Stimulated activated CD4-positive, alpha-beta T cell treated with anti-CD3 and anti-CD28 coated beads, Interleukin-4, amount 100 ng/mL, for 1 hour (primary cell): Measurements from ENCODE around the gene S1PR3.

ENCODE experiments used
- DNase-seq: peaks from one replicate; pipeline ENCODE4 v3.0.0-alpha.2; 2020

The S1PR3 gene

GRCh38 chr9:88969646-88970373 is 21.5 kb upstream of the S1PR3 start:
- DNase-seq = no peak

GRCh38 chr9:88971131-88971960 is 19.9 kb upstream of the S1PR3 start:
- no peak for DNase-seq

DNA sequence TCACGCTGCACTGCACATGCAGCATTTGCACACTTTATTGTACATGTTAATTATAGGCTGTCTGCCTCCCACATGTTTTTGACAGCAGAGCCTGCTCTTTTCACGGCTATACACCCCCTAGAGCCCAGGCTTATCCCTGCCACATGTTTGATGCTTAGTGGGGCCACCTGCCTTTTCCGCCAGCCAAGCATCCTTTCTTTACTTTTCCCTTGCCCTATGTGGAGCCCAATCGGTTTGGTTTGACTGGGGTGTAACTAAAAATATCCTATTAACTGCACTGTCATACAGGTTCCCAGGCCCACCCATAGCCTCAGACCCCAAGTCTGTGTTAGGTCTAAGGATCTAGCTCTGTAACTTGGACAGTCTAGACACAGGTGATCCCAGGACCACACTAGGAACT is 18.9 kb upstream of the S1PR3 start:
- no peak for DNase-seq

DNA sequence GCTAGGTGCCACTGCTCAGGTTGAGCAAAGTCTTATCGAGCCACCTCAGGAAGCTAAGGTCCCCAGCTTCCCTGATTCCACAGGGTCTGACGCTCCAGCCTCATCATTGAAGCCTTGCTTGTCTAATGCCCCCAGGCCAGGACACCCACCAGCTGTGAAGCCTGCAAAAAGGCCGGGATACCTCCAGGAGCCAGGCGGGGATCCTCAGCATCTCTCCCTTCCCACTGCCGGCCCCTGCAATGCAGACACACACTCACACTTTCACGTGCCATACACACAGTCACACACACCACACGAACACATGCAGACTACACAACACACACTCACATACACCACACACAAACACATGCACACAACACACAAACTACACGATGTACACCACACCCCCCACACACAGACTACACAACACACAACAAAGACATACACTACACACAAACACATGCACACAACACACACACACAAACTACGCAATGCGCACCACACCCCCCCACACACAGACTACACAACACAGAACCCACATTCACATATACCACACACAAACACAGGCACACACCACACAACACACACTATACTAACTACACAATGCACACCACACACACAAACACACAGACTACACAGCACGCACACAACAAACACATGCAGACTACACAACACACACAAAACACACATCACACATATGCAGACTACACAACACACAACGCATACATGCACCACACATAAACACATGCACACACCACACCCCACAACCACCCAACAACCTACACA is 17.8 kb upstream of the S1PR3 start:
- DNase-seq = no peak

DNA sequence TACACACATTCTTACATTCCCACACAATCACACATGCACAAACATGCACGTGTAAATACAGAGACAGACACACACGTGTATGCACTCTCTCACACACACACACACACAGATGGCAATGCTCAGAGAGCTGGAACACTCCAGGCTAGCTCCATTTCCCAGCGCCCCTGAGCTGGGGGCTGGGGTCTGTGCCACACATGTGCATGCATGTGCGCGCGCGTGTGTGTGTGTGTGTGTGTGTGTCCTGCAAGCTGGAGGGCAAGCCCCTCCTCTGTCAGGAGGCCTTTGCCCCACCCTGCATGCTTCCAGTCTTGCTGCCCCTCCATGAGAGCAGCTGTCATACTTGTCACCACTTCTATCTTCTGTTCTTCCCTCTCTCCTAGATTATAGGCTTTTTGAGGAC is 16.6 kb upstream of the S1PR3 start:
- no peak for DNase-seq

DNA sequence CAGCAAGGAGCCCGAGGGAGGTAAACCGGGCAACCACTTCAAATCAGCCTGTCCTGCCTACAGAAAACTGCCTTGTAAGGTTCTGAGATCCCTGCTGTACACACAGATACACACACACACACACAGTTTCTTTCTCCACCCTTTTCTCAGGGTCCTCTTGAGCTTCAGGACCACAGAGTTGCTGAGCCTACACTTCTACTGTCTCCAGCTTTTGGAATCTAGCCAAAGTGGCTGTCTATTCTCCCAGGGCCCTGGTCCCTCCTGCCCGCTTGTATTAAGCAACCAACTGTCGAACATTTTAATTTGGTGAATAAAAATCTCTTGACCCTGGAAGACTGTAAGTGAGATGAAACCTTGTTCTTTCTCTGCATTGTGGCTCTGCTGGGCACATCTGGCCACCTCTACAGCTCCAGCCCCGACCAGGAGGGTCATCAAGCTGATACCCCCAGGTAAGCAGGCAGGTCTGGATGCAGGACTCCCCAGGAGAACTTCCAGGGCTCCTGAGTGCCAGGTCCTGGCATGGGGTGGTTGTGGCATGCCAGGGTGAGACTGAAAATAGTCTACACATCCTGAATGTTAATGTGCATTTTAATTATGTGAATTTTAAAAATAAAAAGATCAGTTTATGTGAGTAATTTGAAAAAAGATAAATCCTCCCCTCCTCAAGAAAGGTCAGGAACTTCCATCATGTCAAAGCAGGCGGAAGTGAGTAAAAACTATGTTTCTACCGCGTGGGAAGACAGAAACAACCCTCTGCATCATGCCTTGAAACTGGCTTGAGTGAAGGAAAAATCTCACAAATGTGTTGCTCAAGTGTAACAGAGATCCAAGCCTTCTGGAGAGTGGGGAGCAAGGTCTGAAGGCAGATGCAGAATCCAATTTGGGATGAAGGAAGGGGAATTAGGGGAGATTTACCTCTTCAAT is 15.0 kb upstream of the S1PR3 start:
- no peak for DNase-seq

DNA sequence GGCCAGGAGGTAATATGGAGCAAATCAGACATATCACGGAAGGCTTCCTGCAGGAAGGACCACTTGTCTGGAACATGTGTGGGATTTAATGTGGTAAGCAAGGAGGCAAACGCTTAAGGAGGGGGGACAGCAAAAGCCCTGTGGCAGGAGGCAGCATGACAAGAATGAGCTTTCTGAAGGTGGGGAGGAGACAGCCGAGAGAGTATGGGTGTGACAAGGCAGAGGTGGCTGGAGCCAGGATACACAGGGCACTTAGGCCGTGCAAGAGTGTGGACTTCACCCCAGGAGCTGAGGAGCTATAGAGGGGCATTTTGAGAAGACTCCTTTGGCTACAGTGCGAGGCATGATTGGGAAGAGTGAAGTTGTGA is 14.4 kb upstream of the S1PR3 start:
- no peak for DNase-seq

DNA sequence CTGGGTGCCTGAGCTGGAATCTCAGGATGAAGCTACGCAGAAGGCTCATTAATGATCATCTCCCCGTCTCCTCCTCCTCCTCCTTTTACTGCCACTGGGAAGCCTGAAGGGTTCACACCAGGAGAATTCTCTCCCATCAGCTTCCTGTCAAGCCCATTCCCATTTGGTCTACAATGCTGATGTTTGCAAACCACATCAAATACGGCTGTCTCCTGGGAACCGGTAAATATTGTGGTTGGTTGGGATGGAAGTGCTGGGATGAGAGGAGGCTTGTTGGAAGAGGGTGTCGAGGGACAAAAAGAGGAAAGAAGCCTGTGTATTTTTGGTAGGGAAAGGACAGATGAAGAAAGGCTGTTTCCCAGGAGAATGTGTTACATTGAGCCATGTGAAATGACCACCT is 13.2 kb upstream of the S1PR3 start:
- no peak for DNase-seq

- DNase-seq = no peak
Observed at GRCh38 chr9:88979021-88979420, 12.2 kb upstream of the S1PR3 start.

DNA sequence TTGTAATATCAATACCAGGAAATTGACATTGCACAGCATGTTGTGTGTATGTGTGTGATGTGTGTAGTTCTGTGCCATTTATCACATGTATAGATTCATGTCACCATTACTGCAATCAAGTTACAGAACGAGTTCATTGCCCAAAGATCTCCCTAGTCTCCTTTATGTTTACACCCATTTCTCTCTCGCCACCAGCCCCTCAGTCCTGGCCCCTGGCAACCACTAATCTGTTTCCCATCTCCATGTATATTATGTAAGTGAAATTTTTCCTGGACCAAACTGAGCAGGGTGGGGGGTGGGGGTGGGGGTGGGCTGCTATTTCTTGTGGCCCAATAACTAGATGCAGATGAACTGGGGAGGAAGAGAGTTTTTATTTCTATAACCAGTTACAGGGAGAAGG is 11.5 kb upstream of the S1PR3 start:
- DNase-seq = no peak

DNA sequence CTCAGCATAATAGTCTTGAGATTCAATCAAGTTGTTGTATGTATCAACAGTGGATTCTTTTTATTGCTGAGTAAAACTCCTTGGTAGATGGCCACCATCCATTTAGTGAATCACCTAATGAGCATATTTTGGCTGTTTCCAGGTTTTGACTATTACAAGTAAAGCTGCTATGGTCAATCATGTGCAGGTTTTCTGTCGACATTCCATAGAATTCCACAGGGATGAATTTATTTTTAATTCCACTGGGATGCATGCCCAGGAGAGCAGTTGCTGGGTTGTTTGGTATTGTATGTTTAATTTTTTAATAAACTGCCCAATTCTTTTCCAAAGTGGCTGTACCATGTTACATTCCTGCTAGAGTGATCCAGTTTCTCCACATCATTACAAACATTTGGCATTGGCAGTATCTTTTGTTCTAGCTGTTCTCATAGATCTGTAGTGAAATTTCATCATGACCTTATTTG is 10.5 kb upstream of the S1PR3 start:
- DNase-seq = no peak

DNA sequence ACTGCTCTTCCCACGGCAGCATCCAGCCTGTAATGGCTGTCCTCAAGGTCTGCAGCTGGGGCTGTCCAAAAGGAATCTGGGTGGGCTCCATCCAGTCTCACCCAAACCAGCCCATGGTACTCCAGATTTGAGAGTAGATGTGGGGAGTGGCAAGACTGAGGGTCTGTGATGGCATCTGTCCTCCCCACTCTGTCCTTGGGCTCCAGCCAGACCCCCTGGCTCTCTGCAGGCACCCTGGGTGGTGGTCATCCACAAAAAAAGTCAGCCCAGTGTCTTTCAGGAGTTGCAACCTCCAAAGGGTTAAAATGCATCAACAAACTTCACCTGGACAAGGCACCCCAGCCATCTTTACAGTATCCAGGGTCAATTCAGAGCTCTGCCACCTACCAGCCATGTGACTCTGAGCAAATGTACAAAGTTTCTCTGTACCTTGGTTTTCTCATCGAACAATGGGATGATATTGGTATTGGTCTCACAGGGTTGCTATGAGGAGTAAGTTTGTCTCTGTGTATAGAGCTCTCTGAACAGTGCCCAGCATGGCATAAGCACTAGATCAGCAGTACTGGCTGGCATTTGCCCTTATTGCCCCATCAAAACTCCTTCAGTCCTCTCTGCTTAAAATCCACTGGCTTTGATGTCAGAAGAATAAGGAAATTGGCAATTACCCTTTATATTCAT is 7.3 kb upstream of the S1PR3 start:
- no peak for DNase-seq

DNA sequence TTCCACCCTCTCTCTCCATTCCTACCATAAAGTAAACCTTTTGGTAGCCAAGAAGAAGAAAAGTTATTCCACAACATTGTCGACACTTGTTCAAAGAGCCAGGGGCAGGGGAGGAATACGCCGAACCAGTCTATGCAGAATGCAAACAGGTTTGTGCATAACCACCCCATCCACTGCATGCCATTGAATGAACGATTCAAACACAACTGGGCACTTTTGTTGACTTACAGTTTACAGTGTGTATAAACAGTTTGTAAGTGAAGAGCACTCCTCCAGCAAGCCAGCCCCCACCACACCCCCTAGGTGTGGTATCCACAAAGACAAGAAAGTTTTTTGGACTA is 6.8 kb upstream of the S1PR3 start:
- no peak for DNase-seq

- DNase-seq = no peak
Observed at GRCh38 chr9:88985616-88986015, 5.7 kb upstream of the S1PR3 start.

GRCh38 chr9:88986776-88987175 is 4.5 kb upstream of the S1PR3 start:
- no peak for DNase-seq

GRCh38 chr9:88987661-88988060 is 3.6 kb upstream of the S1PR3 start:
- DNase-seq = no peak

DNA sequence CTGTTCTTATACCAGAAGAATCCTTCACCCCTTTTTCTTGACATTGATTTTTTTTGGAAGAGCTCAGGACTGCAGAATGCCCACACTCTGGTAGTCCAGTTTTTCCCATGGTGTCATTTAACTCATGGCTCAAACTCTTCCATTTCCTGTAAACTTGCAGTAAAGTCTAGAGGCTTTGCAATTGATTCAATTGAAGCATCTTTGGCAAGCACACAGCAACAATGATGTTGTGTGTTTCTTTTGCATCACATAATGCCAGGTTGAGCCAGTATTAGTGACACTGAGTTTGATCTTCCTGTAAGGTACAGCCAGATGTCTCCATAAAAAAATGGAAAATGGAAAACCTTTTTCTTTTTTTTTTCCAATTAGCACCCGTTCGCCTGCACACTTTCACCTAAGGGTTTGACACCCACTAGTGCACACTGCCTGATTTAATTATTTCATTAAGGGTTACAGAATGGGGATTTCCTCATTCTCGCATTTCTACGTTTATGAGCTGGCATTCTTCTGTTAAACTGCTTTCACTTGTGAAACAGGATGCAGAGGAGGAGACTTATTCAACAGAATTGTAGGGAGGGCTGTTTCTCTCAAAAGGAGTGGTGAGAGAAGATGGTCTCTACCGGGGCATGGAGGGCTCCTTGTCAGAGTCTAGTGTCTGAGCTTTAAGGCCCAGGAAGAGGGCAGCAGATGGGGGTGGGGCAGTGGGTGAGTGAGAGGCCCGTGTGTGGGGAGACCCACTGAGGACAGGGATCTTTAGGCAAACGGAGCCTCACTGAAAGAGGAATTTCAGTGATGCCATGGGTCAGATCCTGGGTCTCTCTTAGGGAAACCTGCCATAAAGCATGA is 2.2 kb upstream of the S1PR3 start:
- no peak for DNase-seq

DNA sequence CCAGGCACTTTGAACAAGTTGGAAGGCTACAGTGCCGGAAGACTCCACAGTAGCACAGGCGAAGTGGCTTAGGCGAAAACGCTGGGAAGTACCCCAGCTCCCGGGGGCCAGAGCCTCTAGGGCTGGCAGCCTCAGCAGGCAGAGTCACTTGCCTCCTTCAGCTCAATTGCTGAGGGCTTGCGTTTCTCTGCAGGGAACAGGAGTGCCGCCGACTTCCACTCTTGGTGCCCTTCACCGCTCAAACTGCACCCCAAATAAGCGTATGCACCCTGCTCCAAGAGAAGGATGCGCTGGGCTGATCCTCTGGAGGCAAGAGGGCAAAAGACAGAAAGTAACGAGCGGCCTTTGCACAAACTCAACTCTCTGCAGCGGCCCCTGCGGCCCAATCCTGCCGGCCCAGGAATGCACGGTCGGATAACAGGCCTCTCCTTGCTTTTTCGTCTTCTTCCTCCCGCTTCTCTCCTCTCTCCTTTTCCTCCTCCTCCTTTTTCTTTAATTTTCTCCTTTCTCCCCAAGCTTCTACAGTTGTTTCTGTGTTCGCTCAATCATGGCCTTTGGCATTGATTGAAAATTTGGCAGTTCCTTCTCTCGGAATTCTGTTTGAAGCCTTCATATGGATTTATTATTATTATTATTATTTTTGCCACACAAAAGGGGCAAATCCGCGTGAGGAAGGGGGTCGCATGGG is 1.1 kb upstream of the S1PR3 start:
- DNase-seq = no peak

DNA sequence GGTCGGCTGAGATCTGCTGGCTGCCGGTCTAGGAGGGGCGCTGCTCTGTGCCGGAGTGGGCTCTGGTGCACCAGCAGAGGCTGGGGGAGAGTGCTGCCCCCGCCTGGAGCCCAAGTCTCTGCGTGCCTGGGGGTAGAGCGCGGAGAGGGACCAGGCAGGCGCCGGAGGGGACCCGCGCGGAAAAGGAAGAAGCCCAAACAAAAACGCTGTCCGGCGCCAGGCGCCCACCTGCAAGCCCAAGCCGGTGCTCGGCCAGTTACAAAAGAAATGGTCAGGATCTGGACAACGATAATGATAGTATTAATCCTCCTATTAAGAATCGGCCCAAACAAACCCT is 571 bp upstream of the S1PR3 start:
- DNase-seq = no peak

DNA sequence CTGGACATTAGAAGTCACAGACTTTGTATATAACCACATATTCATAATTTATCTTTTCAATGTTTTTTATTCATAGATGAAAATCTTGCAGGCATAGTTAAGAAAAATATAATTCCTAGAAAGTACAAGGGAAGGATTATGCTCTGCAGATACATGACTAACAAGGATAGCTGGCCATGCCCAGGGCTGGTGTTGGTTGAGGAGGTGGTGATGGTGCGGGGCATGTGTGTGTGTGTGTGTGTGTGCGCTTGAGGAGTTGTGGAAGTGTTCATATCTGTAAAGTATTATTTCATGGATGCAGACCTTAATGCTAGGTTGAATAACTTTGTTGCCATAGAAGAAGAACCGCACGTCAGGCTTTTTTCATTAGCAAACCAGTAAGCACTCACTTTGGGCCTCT is 1.3 kb downstream of the S1PR3 start:
- no peak for DNase-seq

GRCh38 chr9:88993327-88993726 is 2.1 kb downstream of the S1PR3 start:
- DNase-seq = no peak
